IMR-90 (cell line): ENCODE results near the gene C18orf32. TPM values are rescaled to one million over a fixed set of nuclear protein-coding genes. Genes with fewer than 3 reads are reported as not detected.

Source experiments
- ATAC-seq: fragments of 200-7000 bp; cut with Tn5 transposase; 2 replicates; pipeline ENCODE4 v1.9.1; 2020; ENCODE audit warnings: low read depth, mild to moderate bottlenecking, moderate library complexity
- BruUV-seq: library from RNA; stranded (reverse); fragments of 400-500 nt; replicated peaks from 2 replicates; lab custom pipeline; 2021; lab: Mats Ljungman, UMichigan
- CTCF ChIA-PET: fragments of 300-600 bp; formaldehyde crosslinking; extraction: SDS; loops from one replicate; lab custom pipeline; 2021; ENCODE audit warnings: antibody characterized with exemption; lab: Yijun Ruan, JAX
- POLR2A ChIA-PET: fragments of 300-600 bp; sonication (Branson Sonifier 250); formaldehyde crosslinking; loops from one replicate; lab custom pipeline; 2022; ENCODE audit warnings: antibody characterized with exemption; ENCODE audit not compliant: unreplicated experiment; lab: Charles Lee
- DNase-seq: peaks from one replicate; pipeline ENCODE4 v3.0.0; 2013
- H2AFZ ChIP-seq: replicated peaks from 2 replicates; pipeline ENCODE3; 2013; ENCODE audit warnings: low read length, mild to moderate bottlenecking; ENCODE audit not compliant: poor library complexity
- H2AK5ac ChIP-seq: 2 replicates; pipeline ENCODE4 v1.6.1; 2013; ENCODE audit warnings: low read depth, low read length, inconsistent platforms
- H2AK9ac ChIP-seq: replicated peaks from 2 replicates; pipeline ENCODE3; 2013; ENCODE audit warnings: mild to moderate bottlenecking, low read depth, low read length, moderate library complexity; ENCODE audit not compliant: poor library complexity
- H2BK120ac ChIP-seq: 2 replicates; pipeline ENCODE4 v1.6.1; 2013; ENCODE audit warnings: low read depth, low read length, inconsistent platforms
- H2BK15ac ChIP-seq: 3 replicates; pipeline ENCODE4 v1.6.1; 2013; ENCODE audit warnings: low read depth, low read length, inconsistent platforms
- H2BK20ac ChIP-seq: 2 replicates; pipeline ENCODE4 v1.6.1; 2013; ENCODE audit warnings: low read depth, mild to moderate bottlenecking, inconsistent platforms, low read length, moderate library complexity
- H2BK5ac ChIP-seq: 2 replicates; pipeline ENCODE4 v1.6.1; 2013; ENCODE audit warnings: mild to moderate bottlenecking, low read depth, low read length, inconsistent platforms; ENCODE audit not compliant: poor library complexity, severe bottlenecking
- H3K14ac ChIP-seq: replicated peaks from 2 replicates; pipeline ENCODE4 v1.6.1; 2013; ENCODE audit warnings: low read depth, low read length, inconsistent platforms
- H3K18ac ChIP-seq: 2 replicates; pipeline ENCODE4 v1.6.1; 2013; ENCODE audit warnings: low read depth, low read length, control low read depth
- H3K23ac ChIP-seq: 2 replicates; pipeline ENCODE4 v1.6.1; 2013; ENCODE audit warnings: low read depth, low read length, inconsistent platforms
- H3K27ac ChIP-seq: 2 replicates; pipeline ENCODE4 v1.5.1; 2013; ENCODE audit warnings: mild to moderate bottlenecking, control low read depth, low read length; ENCODE audit not compliant: insufficient read depth
- H3K27me3 ChIP-seq: 2 replicates; pipeline ENCODE4 v1.6.1; 2013; ENCODE audit warnings: low read length; ENCODE audit not compliant: control insufficient read depth, insufficient read depth
- H3K36me3 ChIP-seq: 2 replicates; pipeline ENCODE4 v1.6.1; 2013; ENCODE audit warnings: low read length, mixed read lengths; ENCODE audit not compliant: control insufficient read depth, insufficient read depth
- H3K4ac ChIP-seq: 2 replicates; pipeline ENCODE4 v1.6.1; 2013; ENCODE audit warnings: low read depth, low read length, inconsistent platforms
- H3K4me1 ChIP-seq: 2 replicates; pipeline ENCODE4 v1.6.1; 2013; ENCODE audit warnings: low read length, mixed read lengths; ENCODE audit not compliant: control insufficient read depth, insufficient read depth
- H3K4me2 ChIP-seq: 2 replicates; pipeline ENCODE4 v1.6.1; 2013; ENCODE audit warnings: low read depth, mild to moderate bottlenecking, control low read depth, low read length, moderate library complexity
- H3K4me3 ChIP-seq: 2 replicates; pipeline ENCODE4 v1.5.1; 2013; ENCODE audit warnings: low read depth, mild to moderate bottlenecking, control low read depth, low read length, moderate library complexity; ENCODE audit not compliant: insufficient read depth
- H3K56ac ChIP-seq: 2 replicates; pipeline ENCODE4 v1.6.1; 2013; ENCODE audit warnings: low read length, inconsistent platforms; ENCODE audit not compliant: insufficient read depth; ENCODE audit errors: extremely low read depth
- H3K79me1 ChIP-seq, 2 experiments: 2 replicates each; pipeline ENCODE4 v1.6.1; 2013; ENCODE audit warnings: low read length in 2 of 2, inconsistent platforms in 1 of 2, low read depth in 1 of 2
- H3K9ac ChIP-seq: 2 replicates; pipeline ENCODE4 v1.6.1; 2013; ENCODE audit warnings: low read depth, low read length, control low read depth
- H3K9me1 ChIP-seq: 2 replicates; pipeline ENCODE4 v1.6.1; 2013; ENCODE audit warnings: low read length, inconsistent platforms; ENCODE audit not compliant: insufficient read depth
- H3K9me3 ChIP-seq: 2 replicates; pipeline ENCODE4 v1.6.1; 2013; ENCODE audit warnings: low read length; ENCODE audit not compliant: control insufficient read depth, insufficient read depth
- H4K20me1 ChIP-seq: 2 replicates; pipeline ENCODE4 v1.6.1; 2013; ENCODE audit warnings: low read length, inconsistent platforms; ENCODE audit not compliant: insufficient read depth
- H4K5ac ChIP-seq: 2 replicates; pipeline ENCODE4 v1.6.1; 2013; ENCODE audit warnings: mild to moderate bottlenecking, low read depth, low read length, control low read depth
- H4K8ac ChIP-seq, 2 experiments: 2 replicates each; pipeline ENCODE4 v1.6.1; 2013; ENCODE audit warnings: low read depth in 2 of 2, low read length in 2 of 2, control low read depth in 1 of 2, inconsistent platforms in 1 of 2
- H4K91ac ChIP-seq: 2 replicates; pipeline ENCODE4 v1.6.1; 2013; ENCODE audit warnings: low read depth, low read length, inconsistent platforms; ENCODE audit not compliant: insufficient read depth
- BHLHE40 ChIP-seq: fragments of 150-350 bp; IDR thresholded peaks from 2 replicates; pipeline ENCODE4 v1.6.1; 2016; ENCODE audit warnings: mild to moderate bottlenecking, low read depth, low read length
- RAD21 ChIP-seq: IDR thresholded peaks from 2 replicates; pipeline ENCODE4 v1.6.1; 2012; ENCODE audit warnings: low read length, improper control_type of control experiment
- RFX5 ChIP-seq: IDR thresholded peaks from 2 replicates; pipeline ENCODE4 v1.8.0; 2012; ENCODE audit warnings: low read depth, mild to moderate bottlenecking, low read length, moderate library complexity
- WGBS, 2 experiments: methylation state at CpG; one replicate each; pipeline versions ENCODE4 v1.1.5 to v1.1.7; 2013; ENCODE audit warnings: missing lambda C conversion rate in 2 of 2; ENCODE audit not compliant: insufficient read length in 1 of 2; ENCODE audit errors: extremely low coverage in 2 of 2; 5-methylcytosine and 5-hydroxymethylcytosine counted together
- dilution Hi-C: fragments of 300-500 bp; cut with HindIII; formaldehyde crosslinking; loops from one replicate; pipeline ENCODE4 v1.14.3; 2018; ENCODE audit warnings: low sequenced_read_pairs; ENCODE audit not compliant: unreplicated experiment
- in situ Hi-C: fragments of 300-500 bp; cut with MboI; formaldehyde crosslinking; loops from 3 replicates; pipeline ENCODE4 v1.14.3; 2019; ENCODE audit warnings: low sequenced_read_pairs, inconsistent platforms, mixed read lengths
- intact Hi-C: fragments of 100-400 bp; cut with micrococcal nuclease; formaldehyde crosslinking; loops from 2 replicates; pipeline ENCODE4 v1.10.0; 2022
- polyA plus RNA-seq, 3 experiments: library from polyadenylated mRNA; depleted of rRNA; stranded (reverse); fragments of >200 nt; gene quantifications; 2 replicates each; pipeline ENCODE4 v1.2.3, GENCODE V29; 2012; ENCODE audit warnings: low replicate concordance in 1 of 3
- total RNA-seq: library from RNA; depleted of rRNA; stranded (reverse); fragments of >200 nt; gene quantifications from 2 replicates; pipeline ENCODE4 v1.2.3, GENCODE V29; 2012
- TF ChIP-seq, protein P1 (sequence below): fragments of 150-350 bp; IDR thresholded peaks from 2 replicates; pipeline ENCODE4 v1.6.1; 2017; ENCODE audit warnings: mild to moderate bottlenecking, antibody characterized with exemption, low read length, low read depth

Gene C18orf32
- total and polyA plus RNA-seq, 2 of the 4 experiments (the other 2 are of a cell fraction): 3.6 to 21.4 TPM

GRCh38 chr18:49432602-49433001 lies 54.4 kb downstream of the C18orf32 start:
- Histone ChIP-seq H3K14ac (no peak overlapping the region), H3K9ac (no peak overlapping the region), H3K79me1 (peaks cover 14 to 17% of the 10 kb centered on the region in 2 experiments), H4K91ac (no peak overlapping the region), H3K4me3 (no peak overlapping the region), H3K4me2 (no peak overlapping the region), H4K20me1 (no peaks in the 10 kb centered on the region; the same call in 1 of the 2 replicates), H3K9me1 (peaks cover 3% of the 10 kb centered on the region), H2AK5ac (no peak overlapping the region), H3K4ac (no peak overlapping the region), H3K36me3 (peaks cover 4% of the 10 kb centered on the region; the same call in 1 of the 2 replicates), H2AFZ (no peak overlapping the region), H3K23ac (no peak overlapping the region), H2BK20ac (no peak overlapping the region), H2BK120ac (no peak overlapping the region), H3K9me3 (no peaks in the 10 kb centered on the region), H3K27ac (no peak overlapping the region), H3K56ac (no peak overlapping the region), H4K5ac (no peak overlapping the region), H3K4me1 (no peaks in the 10 kb centered on the region), H2AK9ac (no peak overlapping the region), H3K27me3 (no peaks in the 10 kb centered on the region), H4K8ac (no peak overlapping the region), H2BK5ac (no peak overlapping the region), H2BK15ac (no peak overlapping the region), H3K18ac (no peak overlapping the region)
- no TSS peak for BruUV-seq
- TF ChIP-seq BHLHE40 (no peak), RAD21 (no peak), RFX5 (no peak)
- TF ChIP-seq, protein P1, sequence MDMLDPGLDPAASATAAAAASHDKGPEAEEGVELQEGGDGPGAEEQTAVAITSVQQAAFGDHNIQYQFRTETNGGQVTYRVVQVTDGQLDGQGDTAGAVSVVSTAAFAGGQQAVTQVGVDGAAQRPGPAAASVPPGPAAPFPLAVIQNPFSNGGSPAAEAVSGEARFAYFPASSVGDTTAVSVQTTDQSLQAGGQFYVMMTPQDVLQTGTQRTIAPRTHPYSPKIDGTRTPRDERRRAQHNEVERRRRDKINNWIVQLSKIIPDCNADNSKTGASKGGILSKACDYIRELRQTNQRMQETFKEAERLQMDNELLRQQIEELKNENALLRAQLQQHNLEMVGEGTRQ: no peak
- in situ Hi-C loops: no loop called here
- no peak for ATAC-seq
- intact Hi-C loops: no loop called here
- ChIA-PET POLR2A (no interaction called here), CTCF (interaction anchor here (0.6 to 1.3 kb wide), 2 partner anchors 13 to 18 kb away, joined by 3 read pairs; no protein-coding TSS in a partner anchor)
- dilution Hi-C loops: no loop called here
- no CpG with 5 or more reads among the region's 2 CpGs for WGBS, 2 experiments
- no peak for DNase-seq
